ENCODE results near the gene UCN2.
A peak's percentile ranks its signal among the peaks of the same experiment; 100 is the strongest.
"Not testable (repeated sequence)": the region's sequence is repeated elsewhere in the genome, so short reads cannot be mapped to it uniquely, and the experiment has no call there.

Gene UCN2

GRCh38 chr3:48560648-48561018 lies 2.9 kb downstream of the UCN2 start:
- DNase-seq: no peak

- no peak for DNase-seq
Measured at GRCh38 chr3:48558493-48559134, 5.0 kb downstream of the UCN2 start.

GRCh38 chr3:48556796-48557626 lies 6.6 kb downstream of the UCN2 start, which contains the start of gene PFKFB4:
Gene PFKFB4 (minus strand): TSS chr3:48556803. CDS start chr3:48556777, 26 bp downstream.
- peak; percentile 99 for DNase-seq

- no peak for DNase-seq
Measured at GRCh38 chr3:48555949-48556795, 7.4 kb downstream of the UCN2 start.

- no peak for DNase-seq
Measured at GRCh38 chr3:48555231-48555948, 8.2 kb downstream of the UCN2 start.

- DNase-seq: no peak
Measured at GRCh38 chr3:48553886-48554845, 9.4 kb downstream of the UCN2 start.

GRCh38 chr3:48553361-48553760 lies 10.2 kb downstream of the UCN2 start:
- DNase-seq: no peak

GRCh38 chr3:48552111-48552951 lies 11.2 kb downstream of the UCN2 start:
- DNase-seq: no peak

GRCh38 chr3:48551651-48552050 lies 11.9 kb downstream of the UCN2 start:
- DNase-seq: not testable (repeated sequence)

GRCh38 chr3:48548729-48549705 lies 14.6 kb downstream of the UCN2 start:
- peak; percentile 78 for DNase-seq

- no peak for DNase-seq
Measured at GRCh38 chr3:48548126-48548525, 15.5 kb downstream of the UCN2 start.

GRCh38 chr3:48546203-48546829 lies 17.3 kb downstream of the UCN2 start:
- no peak for DNase-seq

- no peak for DNase-seq
Measured at GRCh38 chr3:48544141-48544540, 19.4 kb downstream of the UCN2 start.

- DNase-seq: no peak
Measured at GRCh38 chr3:48543271-48543866, 20.2 kb downstream of the UCN2 start.

- DNase-seq: no peak
Measured at GRCh38 chr3:48538451-48538850, 25.1 kb downstream of the UCN2 start.

GRCh38 chr3:48536785-48537184 lies 26.8 kb downstream of the UCN2 start:
- DNase-seq: no peak

- no peak for DNase-seq
Measured at GRCh38 chr3:48536116-48536515, 27.5 kb downstream of the UCN2 start.

GRCh38 chr3:48535578-48535977 lies 28.0 kb downstream of the UCN2 start:
- DNase-seq: no peak

Data from stimulated activated naive CD4-positive, alpha-beta T cell treated with Interleukin-2 at 50 U/mL for 16 hours (primary cell).